ENCODE measurements around the gene MYO1G. TPM values are rescaled to one million over a fixed set of nuclear protein-coding genes. Genes with fewer than 3 reads are reported as not detected.
A peak's percentile ranks its signal among the peaks of the same experiment; 100 is the strongest.

Gene MYO1G
- total and polyA plus RNA-seq, 10 of the 15 experiments (the other 5 are each of a cell fraction or from before 2014, with no cell fraction given), result 1.8 to 232 (median 134) TPM

DNA sequence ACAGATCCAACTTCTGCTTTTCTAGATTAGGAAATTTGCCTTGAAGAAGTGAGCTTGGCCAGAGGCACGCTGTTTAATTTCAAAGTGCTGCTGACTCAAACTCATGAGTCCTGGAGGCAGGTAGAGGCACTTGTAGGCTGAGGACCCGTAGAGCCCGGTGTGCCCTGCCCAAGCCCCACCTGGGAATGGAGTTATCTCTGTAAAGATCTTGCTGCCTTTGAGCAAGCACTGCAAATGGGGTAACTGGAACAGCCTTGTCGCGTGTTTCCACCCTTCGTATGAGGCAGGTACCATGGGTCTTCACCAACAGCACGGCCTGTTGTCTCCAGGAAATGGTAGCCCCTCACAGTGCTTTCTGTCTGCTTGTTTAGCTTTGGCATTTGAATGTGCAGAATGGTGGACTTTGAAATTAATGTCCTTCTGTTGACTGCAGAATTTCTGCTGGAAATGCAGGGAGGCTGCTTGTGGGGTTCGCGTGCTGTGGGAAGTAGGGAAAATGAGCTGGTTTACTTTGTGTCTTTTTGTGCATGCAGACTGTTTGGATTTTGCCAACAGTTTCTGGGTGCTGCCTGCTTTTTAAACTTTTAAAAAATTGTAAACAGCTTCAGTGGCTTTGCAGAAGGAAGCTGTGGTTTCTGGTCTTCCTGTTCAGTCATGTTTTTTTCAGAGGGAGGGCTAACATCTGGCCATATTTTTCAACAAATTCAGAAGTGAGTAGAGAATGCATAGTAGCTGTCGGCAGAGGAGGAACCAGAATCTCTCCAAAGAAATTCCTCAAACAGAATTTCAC lies 48.4 kb upstream of the MYO1G start (continued):
- TF ChIP-seq, protein P1, sequence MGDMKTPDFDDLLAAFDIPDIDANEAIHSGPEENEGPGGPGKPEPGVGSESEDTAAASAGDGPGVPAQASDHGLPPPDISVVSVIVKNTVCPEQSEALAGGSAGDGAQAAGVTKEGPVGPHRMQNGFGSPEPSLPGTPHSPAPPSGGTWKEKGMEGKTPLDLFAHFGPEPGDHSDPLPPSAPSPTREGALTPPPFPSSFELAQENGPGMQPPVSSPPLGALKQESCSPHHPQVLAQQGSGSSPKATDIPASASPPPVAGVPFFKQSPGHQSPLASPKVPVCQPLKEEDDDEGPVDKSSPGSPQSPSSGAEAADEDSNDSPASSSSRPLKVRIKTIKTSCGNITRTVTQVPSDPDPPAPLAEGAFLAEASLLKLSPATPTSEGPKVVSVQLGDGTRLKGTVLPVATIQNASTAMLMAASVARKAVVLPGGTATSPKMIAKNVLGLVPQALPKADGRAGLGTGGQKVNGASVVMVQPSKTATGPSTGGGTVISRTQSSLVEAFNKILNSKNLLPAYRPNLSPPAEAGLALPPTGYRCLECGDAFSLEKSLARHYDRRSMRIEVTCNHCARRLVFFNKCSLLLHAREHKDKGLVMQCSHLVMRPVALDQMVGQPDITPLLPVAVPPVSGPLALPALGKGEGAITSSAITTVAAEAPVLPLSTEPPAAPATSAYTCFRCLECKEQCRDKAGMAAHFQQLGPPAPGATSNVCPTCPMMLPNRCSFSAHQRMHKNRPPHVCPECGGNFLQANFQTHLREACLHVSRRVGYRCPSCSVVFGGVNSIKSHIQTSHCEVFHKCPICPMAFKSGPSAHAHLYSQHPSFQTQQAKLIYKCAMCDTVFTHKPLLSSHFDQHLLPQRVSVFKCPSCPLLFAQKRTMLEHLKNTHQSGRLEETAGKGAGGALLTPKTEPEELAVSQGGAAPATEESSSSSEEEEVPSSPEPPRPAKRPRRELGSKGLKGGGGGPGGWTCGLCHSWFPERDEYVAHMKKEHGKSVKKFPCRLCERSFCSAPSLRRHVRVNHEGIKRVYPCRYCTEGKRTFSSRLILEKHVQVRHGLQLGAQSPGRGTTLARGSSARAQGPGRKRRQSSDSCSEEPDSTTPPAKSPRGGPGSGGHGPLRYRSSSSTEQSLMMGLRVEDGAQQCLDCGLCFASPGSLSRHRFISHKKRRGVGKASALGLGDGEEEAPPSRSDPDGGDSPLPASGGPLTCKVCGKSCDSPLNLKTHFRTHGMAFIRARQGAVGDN (IDR thresholded peaks at IDR 0.05), result peak; percentile 71
- TF ChIP-seq NR2C1 (IDR thresholded peaks at IDR 0.05) (no peak), EZH2 (IDR thresholded peaks at IDR 0.05; ENCODE audit: borderline replicate concordance, control insufficient read depth, low read depth, low read length) (no peak), SREBF1 (IDR thresholded peaks at IDR 0.05; ENCODE audit: low read length) (no peak), CBX3 (IDR thresholded peaks at IDR 0.05; ENCODE audit: borderline replicate concordance, low read depth) (no peak), CHD1 (IDR thresholded peaks at IDR 0.05; ENCODE audit: low read depth, low read length) (no peak), BCL11A (IDR thresholded peaks at IDR 0.05; ENCODE audit: low read depth, low read length) (peak; percentile 45; the same call in 1 of the 2 replicates), FOXM1 (IDR thresholded peaks at IDR 0.05; ENCODE audit: low read depth, low read length) (peak; percentile 78), POLR2AphosphoS5 (IDR thresholded peaks at IDR 0.05; ENCODE audit: low read length) (0 out of 2 replicates have a peak, but pooled peaks have one; percentile 51), PAX8 (IDR thresholded peaks at IDR 0.05) (no peak), SIX5 (IDR thresholded peaks at IDR 0.05; ENCODE audit: low read depth, low read length, severe bottlenecking) (no peak), TCF7 (IDR thresholded peaks at IDR 0.05; ENCODE audit: borderline replicate concordance) (no peak; the same call in 1 of the 2 replicates), RCOR1 (conservative IDR thresholded peaks at IDR 0.05; ENCODE audit: low read depth, low read length) (no peak), STAT3 (IDR thresholded peaks at IDR 0.05; ENCODE audit: low read depth, low read length) (no peak), LARP7 (IDR thresholded peaks at IDR 0.05) (no peak)
- TF ChIP-seq, protein P2, sequence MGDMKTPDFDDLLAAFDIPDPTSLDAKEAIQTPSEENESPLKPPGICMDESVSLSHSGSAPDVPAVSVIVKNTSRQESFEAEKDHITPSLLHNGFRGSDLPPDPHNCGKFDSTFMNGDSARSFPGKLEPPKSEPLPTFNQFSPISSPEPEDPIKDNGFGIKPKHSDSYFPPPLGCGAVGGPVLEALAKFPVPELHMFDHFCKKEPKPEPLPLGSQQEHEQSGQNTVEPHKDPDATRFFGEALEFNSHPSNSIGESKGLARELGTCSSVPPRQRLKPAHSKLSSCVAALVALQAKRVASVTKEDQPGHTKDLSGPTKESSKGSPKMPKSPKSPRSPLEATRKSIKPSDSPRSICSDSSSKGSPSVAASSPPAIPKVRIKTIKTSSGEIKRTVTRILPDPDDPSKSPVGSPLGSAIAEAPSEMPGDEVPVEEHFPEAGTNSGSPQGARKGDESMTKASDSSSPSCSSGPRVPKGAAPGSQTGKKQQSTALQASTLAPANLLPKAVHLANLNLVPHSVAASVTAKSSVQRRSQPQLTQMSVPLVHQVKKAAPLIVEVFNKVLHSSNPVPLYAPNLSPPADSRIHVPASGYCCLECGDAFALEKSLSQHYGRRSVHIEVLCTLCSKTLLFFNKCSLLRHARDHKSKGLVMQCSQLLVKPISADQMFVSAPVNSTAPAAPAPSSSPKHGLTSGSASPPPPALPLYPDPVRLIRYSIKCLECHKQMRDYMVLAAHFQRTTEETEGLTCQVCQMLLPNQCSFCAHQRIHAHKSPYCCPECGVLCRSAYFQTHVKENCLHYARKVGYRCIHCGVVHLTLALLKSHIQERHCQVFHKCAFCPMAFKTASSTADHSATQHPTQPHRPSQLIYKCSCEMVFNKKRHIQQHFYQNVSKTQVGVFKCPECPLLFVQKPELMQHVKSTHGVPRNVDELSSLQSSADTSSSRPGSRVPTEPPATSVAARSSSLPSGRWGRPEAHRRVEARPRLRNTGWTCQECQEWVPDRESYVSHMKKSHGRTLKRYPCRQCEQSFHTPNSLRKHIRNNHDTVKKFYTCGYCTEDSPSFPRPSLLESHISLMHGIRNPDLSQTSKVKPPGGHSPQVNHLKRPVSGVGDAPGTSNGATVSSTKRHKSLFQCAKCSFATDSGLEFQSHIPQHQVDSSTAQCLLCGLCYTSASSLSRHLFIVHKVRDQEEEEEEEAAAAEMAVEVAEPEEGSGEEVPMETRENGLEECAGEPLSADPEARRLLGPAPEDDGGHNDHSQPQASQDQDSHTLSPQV (IDR thresholded peaks at IDR 0.05), result no peak
- TF ChIP-seq, protein P3, sequence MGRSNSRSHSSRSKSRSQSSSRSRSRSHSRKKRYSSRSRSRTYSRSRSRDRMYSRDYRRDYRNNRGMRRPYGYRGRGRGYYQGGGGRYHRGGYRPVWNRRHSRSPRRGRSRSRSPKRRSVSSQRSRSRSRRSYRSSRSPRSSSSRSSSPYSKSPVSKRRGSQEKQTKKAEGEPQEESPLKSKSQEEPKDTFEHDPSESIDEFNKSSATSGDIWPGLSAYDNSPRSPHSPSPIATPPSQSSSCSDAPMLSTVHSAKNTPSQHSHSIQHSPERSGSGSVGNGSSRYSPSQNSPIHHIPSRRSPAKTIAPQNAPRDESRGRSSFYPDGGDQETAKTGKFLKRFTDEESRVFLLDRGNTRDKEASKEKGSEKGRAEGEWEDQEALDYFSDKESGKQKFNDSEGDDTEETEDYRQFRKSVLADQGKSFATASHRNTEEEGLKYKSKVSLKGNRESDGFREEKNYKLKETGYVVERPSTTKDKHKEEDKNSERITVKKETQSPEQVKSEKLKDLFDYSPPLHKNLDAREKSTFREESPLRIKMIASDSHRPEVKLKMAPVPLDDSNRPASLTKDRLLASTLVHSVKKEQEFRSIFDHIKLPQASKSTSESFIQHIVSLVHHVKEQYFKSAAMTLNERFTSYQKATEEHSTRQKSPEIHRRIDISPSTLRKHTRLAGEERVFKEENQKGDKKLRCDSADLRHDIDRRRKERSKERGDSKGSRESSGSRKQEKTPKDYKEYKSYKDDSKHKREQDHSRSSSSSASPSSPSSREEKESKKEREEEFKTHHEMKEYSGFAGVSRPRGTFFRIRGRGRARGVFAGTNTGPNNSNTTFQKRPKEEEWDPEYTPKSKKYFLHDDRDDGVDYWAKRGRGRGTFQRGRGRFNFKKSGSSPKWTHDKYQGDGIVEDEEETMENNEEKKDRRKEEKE (IDR thresholded peaks at IDR 0.05), result no peak
- TF ChIP-seq, protein P4, sequence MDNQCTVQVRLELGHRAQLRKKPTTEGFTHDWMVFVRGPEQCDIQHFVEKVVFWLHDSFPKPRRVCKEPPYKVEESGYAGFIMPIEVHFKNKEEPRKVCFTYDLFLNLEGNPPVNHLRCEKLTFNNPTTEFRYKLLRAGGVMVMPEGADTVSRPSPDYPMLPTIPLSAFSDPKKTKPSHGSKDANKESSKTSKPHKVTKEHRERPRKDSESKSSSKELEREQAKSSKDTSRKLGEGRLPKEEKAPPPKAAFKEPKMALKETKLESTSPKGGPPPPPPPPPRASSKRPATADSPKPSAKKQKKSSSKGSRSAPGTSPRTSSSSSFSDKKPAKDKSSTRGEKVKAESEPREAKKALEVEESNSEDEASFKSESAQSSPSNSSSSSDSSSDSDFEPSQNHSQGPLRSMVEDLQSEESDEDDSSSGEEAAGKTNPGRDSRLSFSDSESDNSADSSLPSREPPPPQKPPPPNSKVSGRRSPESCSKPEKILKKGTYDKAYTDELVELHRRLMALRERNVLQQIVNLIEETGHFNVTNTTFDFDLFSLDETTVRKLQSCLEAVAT (IDR thresholded peaks at IDR 0.05), result 0 out of 2 replicates have a peak, but pooled peaks have one; percentile 8

All from GM12878 (cell line).